Measurements from ENCODE around the gene STIP1. TPM values are rescaled to one million over a fixed set of nuclear protein-coding genes. Genes with fewer than 3 reads are reported as not detected.

The STIP1 gene
- total RNA-seq, 6 experiments from 2014 or later = 27.6 to 110 (median 59.4) TPM

DNA sequence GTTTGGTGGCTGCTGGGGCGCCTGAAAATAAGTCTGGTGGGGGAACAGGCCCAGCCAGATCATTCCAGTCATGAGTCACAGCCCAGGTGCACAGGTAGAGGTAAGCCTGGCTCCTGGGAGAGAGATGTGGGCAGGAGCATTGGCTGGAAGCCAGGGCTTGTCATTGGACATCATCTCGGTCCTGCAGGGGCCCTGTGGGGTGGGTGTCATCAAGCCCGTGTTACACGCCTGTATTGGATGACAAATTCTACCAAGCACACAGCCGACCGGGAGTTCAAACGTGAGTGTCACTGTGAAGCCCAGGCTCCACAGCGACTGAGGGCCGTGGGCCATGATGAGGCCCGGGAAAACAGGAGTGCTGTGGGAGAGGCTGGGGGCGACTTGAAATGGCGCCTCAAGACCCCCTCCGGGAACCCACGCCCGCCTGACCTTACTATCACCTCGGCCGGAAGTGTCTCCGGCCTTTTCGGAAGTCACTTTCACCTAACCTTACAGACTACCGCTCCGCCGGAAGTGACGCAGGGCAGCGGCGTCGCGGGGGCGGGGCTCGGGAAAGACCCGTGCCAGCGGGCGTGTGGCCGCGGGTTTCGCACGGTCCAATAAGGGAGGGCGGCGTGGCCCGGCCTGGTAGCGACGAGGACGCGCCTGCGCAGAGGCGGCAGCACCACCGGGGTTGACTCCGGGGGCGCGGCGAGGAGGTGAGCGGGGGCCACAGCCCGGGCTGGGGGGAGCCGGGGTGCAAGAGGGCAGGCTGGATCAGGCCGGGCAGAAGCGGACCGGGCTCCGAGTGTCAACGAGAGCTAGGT lies 54.7 kb downstream of the STIP1 start, which contains the start of gene FKBP2:
TSS of gene FKBP2 (plus strand) at position 661 of the 806 bp plus-strand sequence. CDS start 1,293 bp downstream, outside the sequence.
- DNase-seq (peak; percentile 98 to 99 (median 99)), ATAC-seq (peak; percentile 54 to 73 (median 68))
- no peaks in the 10 kb centered on the region for H3K9me3 ChIP-seq
- H3K4me1 ChIP-seq = peaks cover 0 to 36% (median 12%) of the 10 kb centered on the region in 4 donors
- H3K27ac ChIP-seq = peak within 1 kb of the TSS; percentile 96 to 98 (median 97)
- no peak for TF ChIP-seq CTCF (IDR thresholded peaks at IDR 0.05)
- TF ChIP-seq POLR2A (IDR thresholded peaks at IDR 0.05) = peak; percentile 96
- H3K4me3 ChIP-seq = peak within 1 kb of the TSS; percentile 93 to 98 (median 98)
- H3K27me3 ChIP-seq = no peaks in the 10 kb centered on the region
- intact Hi-C loops (cut with DNase I) = no loop called here
- 1% methylated on average over 19 of the region's 58 CpGs for WGBS (ENCODE audit: insufficient coverage, low coverage, low lambda C conversion rate, missing lambda C conversion rate)
- peaks cover 0 to 5% (median 2%) of the 10 kb centered on the region in 4 donors for H3K36me3 ChIP-seq

GRCh38 chr11:64241241-64241490 lies 55.2 kb downstream of the STIP1 start:
- Histone ChIP-seq H3K4me1 (peaks cover 0 to 36% (median 12%) of the 10 kb centered on the region in 4 donors), H3K27ac (peak overlapping the region; percentile 96 to 98 (median 97)), H3K36me3 (peaks cover 0 to 5% (median 2%) of the 10 kb centered on the region in 4 donors), H3K9me3 (no peaks in the 10 kb centered on the region), H3K4me3 (peak overlapping the region; percentile 93 to 98 (median 98)), H3K27me3 (no peaks in the 10 kb centered on the region)
- DNase-seq = peak in 2 of 3 donors; percentile 100
- peak; percentile 76 to 90 (median 84) for ATAC-seq
- TF ChIP-seq CTCF (IDR thresholded peaks at IDR 0.05) = no peak
- no peak for TF ChIP-seq POLR2A (IDR thresholded peaks at IDR 0.05)
- 0% methylated on average over 17 of the region's 24 CpGs for WGBS (ENCODE audit: insufficient coverage, low coverage, low lambda C conversion rate, missing lambda C conversion rate)
- intact Hi-C loops (cut with DNase I) = no loop called here

DNA sequence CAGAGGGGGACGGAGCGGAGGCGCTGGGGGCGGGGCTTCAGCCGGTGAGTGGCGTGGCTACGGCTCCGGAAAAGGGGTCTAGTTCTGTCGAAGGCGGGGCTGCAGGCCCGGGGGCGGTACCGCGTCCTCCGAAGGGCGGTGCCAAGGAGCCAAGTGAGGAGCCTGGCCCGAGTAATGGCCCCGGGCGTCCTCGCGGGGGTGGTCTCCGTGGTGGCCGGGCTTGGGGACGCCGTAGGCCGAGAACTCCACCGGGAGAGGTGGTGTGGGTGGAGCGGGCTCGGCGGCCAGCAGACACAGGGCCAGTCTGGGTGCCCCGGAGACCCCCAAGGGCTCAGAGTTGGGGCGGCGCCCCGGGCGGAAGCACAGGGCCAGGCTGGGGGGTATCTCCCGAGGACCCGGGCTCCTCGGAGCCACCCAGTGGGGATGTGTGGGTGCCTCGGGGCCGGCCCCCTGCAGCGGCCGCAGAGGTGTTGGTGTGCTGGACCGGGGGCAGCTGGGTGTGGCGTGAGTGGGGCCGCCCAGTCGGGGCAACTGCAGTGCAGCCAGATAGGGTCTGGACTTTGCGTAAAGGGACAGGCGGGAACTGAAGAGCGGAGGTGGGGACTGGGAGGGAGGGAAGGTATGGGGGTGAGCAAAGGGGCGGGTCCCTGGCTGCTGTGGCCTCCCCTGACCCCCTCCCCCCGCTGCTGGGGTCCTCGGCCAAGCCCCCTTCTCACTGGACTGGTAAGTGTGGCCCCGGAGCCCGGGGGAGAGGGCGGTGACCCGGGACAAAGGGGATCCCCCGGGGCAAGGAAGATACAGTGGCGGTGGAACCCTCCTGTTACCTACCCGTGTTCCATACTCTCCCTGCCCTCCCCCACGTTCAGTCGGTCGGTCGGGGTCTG lies 55.8 kb downstream of the STIP1 start:
- H3K9me3 ChIP-seq = no peaks in the 10 kb centered on the region
- intact Hi-C loops (cut with DNase I) = no loop called here
- ATAC-seq (peak; percentile 1 to 6 (median 4)), DNase-seq (peak in 2 of 3 donors; percentile 80 to 100)
- peak overlapping the region; percentile 93 to 98 (median 98) for H3K4me3 ChIP-seq
- TF ChIP-seq CTCF (IDR thresholded peaks at IDR 0.05) = no peak
- TF ChIP-seq POLR2A (IDR thresholded peaks at IDR 0.05) = peak; percentile 39
- peaks cover 0 to 36% (median 12%) of the 10 kb centered on the region in 4 donors for H3K4me1 ChIP-seq
- H3K27me3 ChIP-seq = no peaks in the 10 kb centered on the region
- H3K27ac ChIP-seq = peak overlapping the region; percentile 60 to 97 (median 90)
- WGBS (ENCODE audit: insufficient coverage, low coverage, low lambda C conversion rate, missing lambda C conversion rate) = 0% methylated on average over 16 of the region's 63 CpGs
- H3K36me3 ChIP-seq = peaks cover 0 to 5% (median 2%) of the 10 kb centered on the region in 4 donors

DNA sequence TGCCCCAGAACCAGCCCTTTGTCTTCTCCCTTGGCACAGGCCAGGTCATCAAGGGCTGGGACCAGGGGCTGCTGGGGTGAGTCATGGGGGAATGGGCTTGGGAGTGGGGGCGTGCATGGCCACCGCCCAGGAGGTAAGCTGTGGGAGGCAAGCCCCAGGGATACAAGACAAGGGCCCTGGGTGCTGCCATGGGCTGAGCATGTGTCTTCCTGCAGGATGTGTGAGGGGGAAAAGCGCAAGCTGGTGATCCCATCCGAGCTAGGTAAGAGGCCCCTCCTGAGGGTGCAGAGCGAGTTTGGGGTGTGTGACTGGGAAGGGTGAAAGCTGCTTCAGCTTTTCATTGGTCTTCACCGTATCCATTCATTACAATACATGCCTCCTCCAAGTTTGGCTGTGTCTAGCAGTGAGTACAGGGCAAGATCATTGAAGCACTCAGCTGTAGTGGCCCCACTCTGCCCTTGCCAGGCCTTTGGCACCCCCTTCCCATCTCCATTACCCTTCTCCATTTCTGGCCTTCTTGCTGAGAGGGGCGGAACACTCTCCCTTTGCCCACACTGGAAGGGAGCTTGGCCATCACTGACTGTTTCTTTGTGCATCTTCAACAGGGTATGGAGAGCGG lies 57.4 kb downstream of the STIP1 start:
- 80% methylated on average over 1 of the region's 8 CpGs for WGBS (ENCODE audit: insufficient coverage, low coverage, low lambda C conversion rate, missing lambda C conversion rate)
- DNase-seq = no peak
- no peak for ATAC-seq
- H3K27ac ChIP-seq = no peak overlapping the region
- no peaks in the 10 kb centered on the region for H3K27me3 ChIP-seq
- no peak for TF ChIP-seq POLR2A (IDR thresholded peaks at IDR 0.05)
- no peak for TF ChIP-seq CTCF (IDR thresholded peaks at IDR 0.05)
- peaks cover 0 to 5% (median 2%) of the 10 kb centered on the region in 4 donors for H3K36me3 ChIP-seq
- no peaks in the 10 kb centered on the region for H3K9me3 ChIP-seq
- peaks cover 0 to 28% (median 10%) of the 10 kb centered on the region in 4 donors for H3K4me1 ChIP-seq
- intact Hi-C loops (cut with DNase I) = no loop called here
- no peak overlapping the region for H3K4me3 ChIP-seq
